ENCODE results near the gene ZGPAT.

DNA sequence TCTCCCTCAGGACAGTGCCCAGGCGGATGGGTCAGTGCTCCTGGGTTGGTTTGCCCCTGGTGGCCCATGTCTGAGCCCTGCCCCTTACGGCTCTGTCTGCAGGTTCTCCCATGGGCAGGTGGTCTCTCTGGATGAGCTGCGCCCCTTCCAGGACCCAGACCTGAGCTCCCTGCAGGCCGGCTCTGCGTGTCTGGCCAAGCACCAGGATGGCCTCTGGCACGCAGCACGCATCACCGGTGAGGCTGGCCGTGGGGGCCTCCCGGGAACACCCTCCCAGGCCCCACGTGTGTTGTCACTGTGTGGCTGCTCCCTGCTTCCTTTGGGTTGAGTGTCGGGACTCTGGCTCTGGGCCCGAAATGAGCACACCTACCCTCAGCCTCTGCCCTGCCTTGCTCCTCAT, 25.3 kb downstream of the ZGPAT start:
- TF ChIP-seq, protein P1, sequence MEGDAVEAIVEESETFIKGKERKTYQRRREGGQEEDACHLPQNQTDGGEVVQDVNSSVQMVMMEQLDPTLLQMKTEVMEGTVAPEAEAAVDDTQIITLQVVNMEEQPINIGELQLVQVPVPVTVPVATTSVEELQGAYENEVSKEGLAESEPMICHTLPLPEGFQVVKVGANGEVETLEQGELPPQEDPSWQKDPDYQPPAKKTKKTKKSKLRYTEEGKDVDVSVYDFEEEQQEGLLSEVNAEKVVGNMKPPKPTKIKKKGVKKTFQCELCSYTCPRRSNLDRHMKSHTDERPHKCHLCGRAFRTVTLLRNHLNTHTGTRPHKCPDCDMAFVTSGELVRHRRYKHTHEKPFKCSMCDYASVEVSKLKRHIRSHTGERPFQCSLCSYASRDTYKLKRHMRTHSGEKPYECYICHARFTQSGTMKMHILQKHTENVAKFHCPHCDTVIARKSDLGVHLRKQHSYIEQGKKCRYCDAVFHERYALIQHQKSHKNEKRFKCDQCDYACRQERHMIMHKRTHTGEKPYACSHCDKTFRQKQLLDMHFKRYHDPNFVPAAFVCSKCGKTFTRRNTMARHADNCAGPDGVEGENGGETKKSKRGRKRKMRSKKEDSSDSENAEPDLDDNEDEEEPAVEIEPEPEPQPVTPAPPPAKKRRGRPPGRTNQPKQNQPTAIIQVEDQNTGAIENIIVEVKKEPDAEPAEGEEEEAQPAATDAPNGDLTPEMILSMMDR (conservative IDR thresholded peaks at IDR 0.05; ENCODE audit: low read depth, low read length) = no peak
- TF ChIP-seq POLR2A (IDR thresholded peaks at IDR 0.05; ENCODE audit: low read depth, low read length) (no peak), FOS (IDR thresholded peaks at IDR 0.05; ENCODE audit: low read depth, low read length) (no peak), CHD1 (IDR thresholded peaks at IDR 0.05; ENCODE audit: low read depth, low read length) (no peak), RAD21 (IDR thresholded peaks at IDR 0.05; ENCODE audit: low read length) (no peak), CEBPB (IDR thresholded peaks at IDR 0.05; ENCODE audit: low read depth, low read length) (no peak), RFX5 (IDR thresholded peaks at IDR 0.05; ENCODE audit: low read depth, low read length) (no peak)
- TF ChIP-seq, protein P2, sequence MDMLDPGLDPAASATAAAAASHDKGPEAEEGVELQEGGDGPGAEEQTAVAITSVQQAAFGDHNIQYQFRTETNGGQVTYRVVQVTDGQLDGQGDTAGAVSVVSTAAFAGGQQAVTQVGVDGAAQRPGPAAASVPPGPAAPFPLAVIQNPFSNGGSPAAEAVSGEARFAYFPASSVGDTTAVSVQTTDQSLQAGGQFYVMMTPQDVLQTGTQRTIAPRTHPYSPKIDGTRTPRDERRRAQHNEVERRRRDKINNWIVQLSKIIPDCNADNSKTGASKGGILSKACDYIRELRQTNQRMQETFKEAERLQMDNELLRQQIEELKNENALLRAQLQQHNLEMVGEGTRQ (IDR thresholded peaks at IDR 0.05; ENCODE audit: low read depth, low read length) = no peak

Data from IMR-90 (cell line).